Activated CD4-positive, alpha-beta T cell treated with anti-CD3 and anti-CD28 coated beads, Interleukin-10, Interleukin-2, amounts not matched to agents 100 ng/mL and 50 ng/mL, durations not matched to agents 16 hours and 8 hours (primary cell): ENCODE results near the gene SPAG16.
"Not testable (repeated sequence)": the region's sequence is repeated elsewhere in the genome, so short reads cannot be mapped to it uniquely, and the experiment has no call there.

Experiments used
- DNase-seq: peaks from one replicate; pipeline ENCODE4 v3.0.0-alpha.2; 2020

The SPAG16 gene

DNA sequence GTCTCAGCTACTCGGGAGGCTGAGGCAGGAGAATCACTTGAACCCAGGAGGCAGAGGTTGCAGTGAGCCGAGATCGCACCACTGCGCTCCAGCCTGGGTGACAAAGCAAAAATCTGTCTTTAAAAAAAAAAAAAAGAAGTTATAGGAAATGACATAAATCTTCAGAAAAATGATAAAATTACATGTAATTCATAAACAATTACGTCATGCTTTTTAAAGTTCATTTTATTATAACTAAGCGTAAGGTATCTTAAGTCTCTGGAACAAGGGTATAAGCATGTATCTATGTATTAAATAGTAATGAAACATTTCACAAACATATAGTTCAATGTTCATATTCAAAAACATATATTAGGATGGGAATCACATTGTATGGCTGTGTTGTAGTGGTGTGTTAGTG lies 425.9 kb downstream of the SPAG16 start:
- no peak for DNase-seq

DNA sequence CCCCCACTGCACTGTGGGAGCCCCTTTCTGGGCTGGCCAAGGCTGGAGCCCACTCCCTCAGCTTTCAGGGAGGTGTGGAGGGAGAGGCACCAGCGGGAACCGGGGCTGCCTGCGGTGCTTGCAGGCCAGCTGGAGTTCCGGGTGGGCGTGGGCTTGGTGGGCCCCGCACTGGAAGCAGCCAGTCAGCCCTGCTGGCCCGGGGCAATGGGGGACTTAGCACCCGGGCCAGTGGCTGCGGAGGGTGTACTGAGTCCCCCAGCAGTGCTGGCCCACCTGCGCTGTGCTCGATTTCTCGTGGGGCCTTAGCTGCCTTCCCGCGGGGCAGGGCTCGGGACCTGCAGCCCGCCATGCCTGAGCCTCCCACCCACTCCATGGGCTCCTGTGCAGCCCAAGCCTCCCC lies 434.1 kb downstream of the SPAG16 start:
- DNase-seq: not testable (repeated sequence)

DNA sequence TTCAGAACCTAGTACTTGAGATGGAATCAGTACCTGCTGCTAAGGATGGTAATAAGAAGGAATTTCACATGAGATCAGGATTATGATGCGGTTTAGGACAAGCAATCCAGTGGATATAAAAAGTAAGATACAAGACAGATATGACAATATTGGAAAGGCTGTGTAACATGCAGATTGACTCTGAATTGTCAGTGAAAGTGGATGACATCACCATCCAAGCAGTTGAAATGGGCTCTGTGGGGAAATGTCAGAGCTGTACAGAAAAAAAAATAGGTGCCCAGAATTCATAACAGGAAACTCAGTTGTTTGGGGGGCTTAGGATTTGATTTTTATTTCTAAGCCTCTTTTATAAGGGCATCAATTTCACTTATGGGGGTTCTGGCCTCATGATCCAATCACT lies 438.3 kb downstream of the SPAG16 start:
- no peak for DNase-seq

DNA sequence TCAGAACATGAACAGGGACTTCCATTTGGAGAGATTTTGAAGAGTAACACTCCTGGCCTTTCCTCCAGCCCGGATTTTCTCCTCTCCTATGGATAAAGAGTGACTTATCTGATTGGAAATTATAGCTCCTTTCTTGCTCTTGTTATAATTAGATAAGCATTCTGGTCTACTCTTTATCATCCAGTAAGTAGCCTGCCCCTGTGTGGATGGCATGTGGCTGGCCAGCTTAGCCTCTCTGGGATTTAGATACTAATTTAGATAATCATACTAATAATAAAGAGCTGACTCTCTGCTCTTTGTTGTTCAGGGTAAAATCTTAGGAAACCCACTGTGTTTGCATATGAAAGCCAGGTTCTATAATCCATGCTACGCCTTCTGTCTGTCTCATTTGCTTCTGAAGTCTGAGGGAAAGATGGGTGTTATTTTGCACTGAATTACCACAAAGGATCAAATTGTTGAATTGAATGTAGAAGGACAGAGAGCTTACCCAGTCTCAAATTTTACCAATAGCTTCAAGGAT lies 438.8 kb downstream of the SPAG16 start:
- DNase-seq: no peak

DNA sequence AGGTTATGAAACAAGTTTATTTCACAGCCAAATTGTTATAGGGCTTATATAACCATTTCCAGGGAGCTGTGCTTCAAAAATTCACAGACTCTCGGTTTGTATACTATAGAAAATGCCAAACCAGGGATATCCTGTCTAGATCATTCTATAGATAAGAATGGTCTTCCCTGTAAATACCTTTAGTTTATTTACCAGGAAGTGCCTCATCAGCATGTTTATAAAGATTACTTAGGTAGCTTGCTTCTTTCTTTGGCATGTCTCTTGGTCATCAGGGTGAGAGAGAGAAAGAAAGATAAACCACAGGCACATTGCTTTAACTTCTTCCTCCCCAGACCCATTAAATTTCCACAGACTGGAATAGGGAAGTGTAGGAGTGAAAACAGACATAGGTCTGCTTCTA lies 439.4 kb downstream of the SPAG16 start:
- no peak for DNase-seq

DNA sequence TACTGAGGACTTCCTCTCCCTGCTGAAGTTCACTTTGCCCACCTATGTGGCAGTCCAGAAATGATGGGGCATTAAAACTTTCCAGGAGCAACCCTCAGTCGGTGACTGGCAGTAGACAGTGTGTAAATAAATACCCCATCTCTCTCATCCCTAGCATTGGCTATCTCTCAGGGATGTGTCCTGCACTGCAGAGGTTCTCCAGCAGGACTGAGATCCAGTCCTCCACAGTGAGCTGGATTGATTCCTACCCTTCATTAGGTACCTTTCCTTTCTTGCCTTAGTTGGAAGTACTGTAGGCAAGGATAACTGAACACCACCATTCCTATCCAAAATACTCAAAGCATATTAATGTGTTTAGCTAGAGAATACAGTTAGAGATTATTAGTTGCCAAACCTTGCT lies 441.8 kb downstream of the SPAG16 start:
- DNase-seq: no peak

DNA sequence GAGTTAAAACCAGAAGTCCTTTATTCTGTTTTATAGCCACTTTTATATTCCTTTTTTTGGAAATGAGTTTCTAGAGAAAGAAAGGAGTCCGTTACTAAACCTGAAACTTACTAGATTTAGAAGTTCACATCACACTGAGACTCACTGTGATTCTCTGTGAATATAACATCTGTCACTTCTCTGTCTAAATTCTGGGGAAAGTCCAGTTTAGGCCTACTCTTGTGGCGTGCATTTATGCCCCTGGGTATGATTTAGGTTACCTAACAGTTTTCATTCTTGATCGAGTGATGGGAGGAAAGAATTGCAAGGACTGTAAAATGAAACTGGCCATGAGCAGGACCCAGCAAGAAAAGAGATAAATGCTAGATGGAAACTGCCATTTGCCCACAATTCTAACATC lies 449.6 kb downstream of the SPAG16 start:
- no peak for DNase-seq

DNA sequence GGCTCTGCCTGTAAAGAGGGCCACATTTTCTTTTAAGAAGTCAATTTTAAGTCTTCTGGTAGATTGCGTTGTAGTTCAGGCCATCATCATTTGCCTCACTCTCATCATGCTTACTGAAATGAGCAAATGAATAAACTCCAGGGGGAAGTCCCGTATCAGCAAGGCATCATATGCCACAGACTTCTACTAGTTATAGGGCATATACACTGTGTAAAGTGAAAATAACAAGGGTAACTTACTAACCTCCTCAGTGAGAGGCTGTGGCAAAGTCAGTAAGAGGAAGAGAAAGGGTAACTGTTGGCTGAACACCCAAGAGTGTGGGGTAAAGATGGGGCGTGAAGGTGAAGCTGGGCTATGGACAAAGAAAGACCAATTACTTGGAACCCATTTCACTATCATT lies 456.2 kb downstream of the SPAG16 start:
- no peak for DNase-seq

DNA sequence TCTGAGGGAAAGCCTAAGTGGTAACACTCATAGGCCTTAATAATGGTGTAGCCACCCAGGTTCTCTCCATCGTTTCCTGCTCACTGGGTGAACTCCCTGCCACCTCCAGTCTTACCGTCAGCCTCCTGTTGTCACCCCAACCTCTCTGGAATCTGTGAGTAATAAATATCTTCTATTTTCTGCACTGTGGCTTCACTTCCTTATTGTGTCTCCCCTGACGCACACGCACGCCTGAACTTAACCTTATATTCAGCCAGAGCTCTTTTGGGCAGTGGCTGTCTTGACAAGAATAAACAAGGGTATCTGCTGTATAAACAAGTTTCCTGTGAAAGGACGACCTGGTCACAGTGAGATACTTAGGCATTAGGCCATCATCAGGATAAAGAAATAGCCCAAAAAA lies 467.2 kb downstream of the SPAG16 start:
- no peak for DNase-seq

DNA sequence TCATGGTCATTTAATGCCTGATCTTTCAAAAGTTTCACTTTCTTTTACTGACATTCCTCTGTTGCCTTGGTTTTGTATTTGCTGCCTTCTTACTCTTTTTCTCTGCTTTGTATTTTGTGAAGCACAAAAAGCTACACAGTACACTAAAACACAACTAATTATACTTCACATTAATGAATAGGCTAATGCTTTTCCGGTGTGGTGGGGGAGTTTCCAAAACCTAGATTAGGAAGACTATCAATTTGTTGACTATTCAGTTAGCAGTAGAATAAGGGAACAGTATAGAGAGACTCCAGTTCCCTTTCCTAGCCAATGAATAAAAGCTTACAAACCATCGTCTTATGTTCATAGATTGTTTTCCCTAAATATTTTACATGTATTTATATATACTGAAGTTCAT lies 468.3 kb downstream of the SPAG16 start:
- no peak for DNase-seq

DNA sequence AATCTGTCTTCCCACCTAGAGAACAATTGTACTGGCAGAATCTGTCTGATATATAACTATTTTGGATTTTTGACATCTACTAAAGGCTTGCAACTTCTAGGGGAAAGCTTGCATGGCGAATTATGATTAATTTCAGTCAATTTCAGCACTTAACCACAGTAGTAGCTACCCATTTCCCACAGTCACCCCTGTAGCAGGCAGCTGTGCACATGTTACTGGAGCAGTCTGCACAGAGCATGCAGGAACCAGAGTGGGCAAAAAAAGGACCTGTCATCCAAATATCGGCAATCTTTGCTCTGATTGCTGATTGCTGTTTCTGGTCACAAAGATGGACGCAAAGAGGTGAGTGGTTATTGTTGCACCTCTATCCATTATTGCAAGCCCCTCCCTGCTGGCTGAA lies 473.3 kb downstream of the SPAG16 start:
- no peak for DNase-seq

DNA sequence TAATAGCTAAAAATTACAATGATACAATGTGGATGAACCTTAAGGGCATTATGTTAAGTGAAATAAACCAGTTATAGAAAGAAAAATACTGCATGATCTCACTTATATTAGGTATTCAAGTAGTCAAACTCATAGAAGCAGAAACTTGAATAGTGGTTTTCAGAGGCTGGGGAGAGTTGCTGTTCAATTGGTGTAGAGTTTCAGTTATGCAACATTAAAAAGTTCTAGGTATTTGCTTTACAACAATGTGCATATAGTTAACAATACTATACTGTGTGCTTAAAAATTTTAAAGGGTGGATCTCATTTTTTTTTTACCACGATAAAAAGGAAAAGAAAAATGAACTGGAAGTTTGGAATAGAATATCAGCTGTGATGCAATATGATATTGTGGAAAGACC lies 479.1 kb downstream of the SPAG16 start:
- no peak for DNase-seq

DNA sequence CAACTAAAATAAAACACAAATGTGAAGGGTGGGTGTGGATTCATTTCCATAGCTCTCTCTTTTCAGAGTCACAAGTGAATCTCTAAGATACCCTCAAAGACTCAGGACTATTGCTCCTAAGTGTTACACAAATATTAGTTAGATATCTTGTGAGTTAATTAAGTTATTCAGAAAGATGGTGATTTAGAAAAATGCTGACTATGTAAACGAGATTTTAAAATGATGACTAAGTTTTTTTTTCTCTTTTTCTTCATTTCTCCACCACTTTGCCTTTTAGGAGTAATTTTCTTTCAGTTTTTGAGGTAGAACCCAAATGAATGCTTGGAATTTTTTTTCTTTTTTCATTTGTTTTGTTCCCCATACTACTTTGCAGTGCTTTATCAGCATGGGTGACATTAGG lies 479.7 kb downstream of the SPAG16 start:
- no peak for DNase-seq

DNA sequence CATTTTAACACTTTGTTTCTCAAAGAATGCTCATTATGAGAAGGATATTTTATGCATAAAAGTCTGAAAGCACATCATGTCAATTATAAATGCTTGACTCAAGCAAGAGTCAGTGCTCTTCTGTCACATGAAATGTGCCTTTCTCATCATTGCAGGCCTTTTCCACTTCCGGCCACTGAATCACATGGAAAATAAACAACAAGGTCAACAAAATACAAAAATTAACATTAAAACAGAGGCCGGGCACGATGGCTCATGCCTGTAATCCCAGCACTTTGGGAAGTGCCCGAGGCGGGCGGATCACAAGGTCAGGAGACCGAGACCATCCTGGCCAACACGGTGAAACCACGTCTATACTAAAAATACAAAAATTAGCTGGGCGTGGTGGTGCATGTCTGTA lies 480.6 kb downstream of the SPAG16 start:
- no peak for DNase-seq

DNA sequence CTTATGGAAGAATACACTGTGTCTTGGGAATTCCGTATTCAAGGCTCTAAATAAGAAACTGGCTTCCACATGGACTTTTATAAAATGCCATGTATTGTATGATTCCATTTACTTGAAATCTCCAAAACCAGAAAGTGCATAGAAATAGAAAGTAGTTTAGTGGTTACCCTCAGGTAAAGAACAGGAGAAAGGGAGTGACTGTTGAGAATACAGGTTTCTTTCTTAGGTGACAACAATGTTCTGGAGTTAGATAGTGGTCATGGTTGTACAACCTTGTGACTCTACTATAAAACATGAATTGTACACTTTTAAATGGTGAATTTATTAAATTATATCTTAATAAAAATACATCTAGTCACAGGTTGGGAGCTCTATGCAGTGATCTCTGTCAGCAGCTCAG lies 481.8 kb downstream of the SPAG16 start:
- DNase-seq: no peak

DNA sequence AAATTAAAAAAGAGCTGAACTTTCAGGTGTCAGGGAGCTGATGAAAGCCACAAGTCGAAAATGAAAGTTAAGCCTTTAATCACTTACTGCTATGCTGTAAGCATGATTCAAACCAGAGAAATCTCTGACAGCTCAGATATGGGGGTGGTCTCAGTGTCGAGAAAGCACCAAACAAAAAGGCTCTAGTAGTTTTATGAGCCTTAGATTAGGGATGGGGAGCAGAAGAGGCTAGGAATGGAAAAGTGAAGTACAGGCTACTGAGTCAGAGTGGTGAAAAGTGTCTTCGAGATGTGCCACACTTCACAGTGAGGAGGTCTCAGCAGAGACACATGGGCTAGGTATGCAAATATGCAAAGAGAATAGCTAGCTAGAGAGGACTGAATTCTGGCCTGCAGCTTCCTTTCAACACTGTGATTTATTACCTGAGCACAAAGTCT lies 482.2 kb downstream of the SPAG16 start:
- DNase-seq: peak; percentile 10

DNA sequence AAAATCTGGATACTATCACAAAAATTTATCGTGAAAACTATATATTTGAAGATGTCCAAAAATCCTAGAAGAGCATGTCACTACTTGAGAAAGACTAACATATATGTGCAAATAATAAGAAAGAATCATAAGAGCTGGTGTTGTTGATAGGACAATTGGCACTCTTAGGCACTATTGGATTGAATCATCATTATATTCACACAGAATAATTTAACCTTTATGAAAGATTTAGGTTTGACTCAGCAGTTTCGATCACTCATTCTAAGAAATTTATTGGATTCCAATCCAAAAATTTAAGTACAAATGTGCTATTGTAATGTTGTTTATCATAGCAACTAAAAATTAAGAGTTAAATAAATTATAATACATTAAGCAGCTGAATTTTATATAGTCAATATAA lies 503.6 kb downstream of the SPAG16 start:
- peak; percentile 18 for DNase-seq

DNA sequence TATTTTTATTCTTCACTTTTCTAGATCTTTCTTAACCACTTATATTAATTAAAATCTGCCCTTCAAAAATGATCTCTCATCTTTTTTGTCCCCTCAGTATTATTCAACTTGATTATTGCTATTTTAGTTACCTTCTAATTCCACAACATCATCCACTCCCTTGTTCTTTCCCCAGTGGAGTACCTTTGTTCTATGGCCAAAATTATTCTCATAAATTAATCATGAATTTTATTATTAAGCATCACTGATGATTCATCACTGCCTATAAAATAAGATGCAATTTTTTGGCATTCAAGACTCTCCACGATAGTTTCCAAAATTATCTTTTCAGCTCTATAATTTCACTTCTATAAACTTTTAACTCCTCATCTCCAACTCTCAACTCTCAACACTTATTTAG lies 505.7 kb downstream of the SPAG16 start:
- DNase-seq: no peak

DNA sequence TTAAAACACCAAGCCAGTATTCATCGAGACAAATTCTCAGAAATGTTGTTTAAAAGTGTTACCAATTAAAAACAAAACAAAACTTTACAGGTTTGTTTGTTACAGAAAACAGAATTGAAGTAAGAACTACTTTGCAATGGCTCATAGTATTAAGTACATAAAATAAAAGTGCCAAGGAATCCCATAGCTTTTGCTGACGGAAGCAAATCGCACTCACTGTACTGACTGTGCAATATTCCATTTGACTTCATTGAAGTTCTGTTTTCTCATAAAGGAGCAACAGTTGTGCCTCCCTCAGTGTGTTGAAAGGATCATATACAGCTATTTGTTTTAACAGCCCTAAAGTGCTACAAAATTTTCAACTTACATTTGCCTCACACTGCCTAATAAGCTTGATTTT lies 507.8 kb downstream of the SPAG16 start:
- DNase-seq: no peak

DNA sequence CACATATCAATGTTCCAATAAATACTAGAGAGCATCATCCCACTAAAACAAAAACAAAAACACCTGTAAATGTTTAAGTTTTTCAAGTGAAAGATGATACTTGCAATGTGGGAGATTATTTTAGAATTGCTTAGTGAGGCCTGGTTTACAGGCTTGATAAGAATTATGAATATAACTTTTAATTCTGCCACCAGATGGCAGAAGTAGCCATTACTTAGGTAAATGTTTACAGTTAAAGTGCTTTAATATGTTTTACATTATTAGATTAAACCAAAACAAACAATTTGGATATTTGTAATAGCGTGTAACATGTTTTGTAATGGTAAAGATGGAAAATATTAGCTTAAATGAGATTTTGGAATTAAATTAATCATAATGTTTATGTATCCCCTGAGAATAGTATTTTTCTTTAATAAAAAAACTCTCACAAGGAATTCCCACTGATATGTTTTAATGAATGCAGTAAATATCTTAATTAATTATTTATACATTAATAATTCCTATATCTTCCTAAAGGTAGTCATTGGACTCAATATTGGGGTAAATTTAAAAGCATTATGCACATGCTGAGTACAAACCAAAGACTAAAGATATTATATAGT lies 522.0 kb downstream of the SPAG16 start:
- peak; percentile 2 for DNase-seq

DNA sequence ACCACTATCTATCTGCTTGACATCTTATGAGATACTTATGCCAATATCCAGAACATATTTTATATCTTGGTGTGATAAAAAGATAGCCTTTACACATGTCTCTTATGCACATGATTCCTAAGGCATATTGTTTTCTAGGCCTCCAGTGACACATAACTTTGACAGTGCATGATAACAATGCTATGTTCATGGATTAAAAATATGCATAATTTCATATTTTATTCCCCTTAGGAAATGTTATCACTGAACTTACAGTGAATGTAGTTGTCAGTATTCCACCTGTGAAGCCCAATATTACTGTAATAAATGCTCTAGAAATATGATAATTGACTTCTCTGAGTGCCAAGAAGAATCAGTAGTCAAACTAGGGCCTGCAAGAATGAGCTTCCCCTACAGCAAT lies 532.3 kb downstream of the SPAG16 start:
- no peak for DNase-seq

DNA sequence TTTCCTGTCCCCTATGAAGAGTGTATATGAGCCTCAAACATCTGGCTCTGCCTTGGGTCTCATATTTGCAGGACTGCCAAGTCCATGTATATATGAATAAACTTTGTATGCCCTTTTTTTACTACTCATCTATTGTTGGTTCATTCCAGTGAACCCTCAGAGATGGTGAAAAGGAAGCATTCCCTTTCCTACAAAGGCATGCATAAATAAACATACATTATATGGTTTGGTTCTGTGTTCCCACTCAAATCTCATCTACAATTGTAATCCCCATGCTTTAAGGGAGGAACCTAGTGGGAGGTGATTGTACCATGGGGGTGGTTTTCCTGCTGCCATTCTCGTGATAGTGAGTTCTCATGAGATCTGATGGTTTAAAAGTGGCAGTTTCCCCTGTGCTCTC lies 534.2 kb downstream of the SPAG16 start:
- no peak for DNase-seq

DNA sequence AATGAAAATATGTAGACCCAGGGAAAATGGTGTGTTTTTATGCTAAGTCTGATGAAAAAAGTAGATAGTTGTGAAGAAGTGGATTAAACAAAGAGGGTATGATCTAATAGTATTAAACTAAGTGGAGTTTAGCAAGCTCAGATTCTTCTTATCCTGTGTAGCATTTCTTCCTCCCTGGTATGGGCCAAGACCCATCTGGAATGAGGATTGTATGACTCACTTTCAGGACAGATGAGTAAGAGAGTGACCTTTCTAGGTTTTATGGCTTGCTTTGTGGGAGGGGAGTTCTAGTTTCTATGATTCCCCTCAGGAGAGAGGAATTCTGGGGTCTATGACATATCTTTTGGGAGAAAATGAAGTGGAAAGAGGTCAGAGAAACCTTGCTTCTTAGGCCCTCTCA lies 550.1 kb downstream of the SPAG16 start:
- DNase-seq: no peak

DNA sequence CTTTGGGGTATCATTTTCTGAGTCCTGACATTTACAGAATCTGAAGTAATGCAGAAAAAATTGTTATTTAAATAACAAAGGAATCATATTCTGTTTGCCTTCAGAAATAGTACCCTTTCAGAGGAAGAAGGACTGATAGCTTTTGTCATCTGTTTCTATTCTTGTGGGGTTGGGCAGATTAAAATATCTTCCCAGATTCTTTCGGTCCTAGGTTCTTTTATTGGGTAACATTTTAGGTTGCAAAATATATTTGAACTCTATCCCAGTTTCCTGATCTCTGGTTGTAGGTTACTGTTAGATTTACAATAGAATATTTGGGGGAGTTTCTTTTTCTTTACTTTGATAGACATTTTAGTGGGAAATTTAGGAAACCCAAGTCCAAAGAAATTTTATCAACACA lies 550.5 kb downstream of the SPAG16 start:
- DNase-seq: no peak

DNA sequence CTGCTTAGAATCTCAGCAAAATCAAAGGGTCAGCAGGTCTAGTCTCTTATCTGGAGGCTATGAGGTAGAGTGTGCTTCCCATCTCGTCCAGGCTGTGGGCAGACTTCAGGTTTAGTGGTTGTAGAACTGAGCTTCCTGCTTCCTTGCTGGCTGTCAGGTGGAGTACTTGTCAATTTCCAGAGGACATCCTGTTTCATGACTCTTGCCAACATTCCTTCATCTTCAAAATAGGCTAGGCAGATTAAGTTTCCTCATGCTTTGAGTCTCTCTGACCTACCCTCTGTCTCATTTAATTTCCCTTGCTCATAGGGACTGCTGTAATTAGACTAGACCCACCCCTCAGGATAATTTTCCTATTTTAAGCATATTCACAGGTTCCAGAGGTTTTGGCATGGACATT lies 562.6 kb downstream of the SPAG16 start:
- DNase-seq: no peak

DNA sequence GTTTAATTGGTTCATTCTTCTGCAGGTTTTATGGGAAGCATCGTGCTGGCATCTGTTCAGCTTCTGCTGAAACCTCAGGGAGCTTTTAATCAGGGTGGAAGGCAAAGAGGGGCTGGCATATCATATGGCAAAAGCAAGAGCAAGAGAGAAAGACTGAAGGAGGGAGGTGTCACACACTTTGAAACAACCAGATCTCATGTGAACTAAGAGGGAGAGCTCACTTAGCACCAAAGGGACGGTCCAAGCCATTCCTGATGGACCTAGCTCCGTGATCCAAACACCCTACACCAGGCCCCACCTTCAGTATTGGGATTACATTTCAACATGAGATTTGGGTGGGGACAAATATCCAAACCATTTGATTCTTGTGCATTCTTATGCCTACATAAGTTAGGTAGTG lies 563.1 kb downstream of the SPAG16 start:
- DNase-seq: no peak
